Activated gamma-delta T cell treated with Interleukin-2 at 50 U/mL for 16 hours (primary cell): Measurements from ENCODE around the gene KIAA1755.
"Not testable (repeated sequence)": the region's sequence is repeated elsewhere in the genome, so short reads cannot be mapped to it uniquely, and the experiment has no call there.

ENCODE experiments used
- DNase-seq: peaks from one replicate; pipeline ENCODE4 v3.0.0-alpha.2; 2020

Gene KIAA1755

DNA sequence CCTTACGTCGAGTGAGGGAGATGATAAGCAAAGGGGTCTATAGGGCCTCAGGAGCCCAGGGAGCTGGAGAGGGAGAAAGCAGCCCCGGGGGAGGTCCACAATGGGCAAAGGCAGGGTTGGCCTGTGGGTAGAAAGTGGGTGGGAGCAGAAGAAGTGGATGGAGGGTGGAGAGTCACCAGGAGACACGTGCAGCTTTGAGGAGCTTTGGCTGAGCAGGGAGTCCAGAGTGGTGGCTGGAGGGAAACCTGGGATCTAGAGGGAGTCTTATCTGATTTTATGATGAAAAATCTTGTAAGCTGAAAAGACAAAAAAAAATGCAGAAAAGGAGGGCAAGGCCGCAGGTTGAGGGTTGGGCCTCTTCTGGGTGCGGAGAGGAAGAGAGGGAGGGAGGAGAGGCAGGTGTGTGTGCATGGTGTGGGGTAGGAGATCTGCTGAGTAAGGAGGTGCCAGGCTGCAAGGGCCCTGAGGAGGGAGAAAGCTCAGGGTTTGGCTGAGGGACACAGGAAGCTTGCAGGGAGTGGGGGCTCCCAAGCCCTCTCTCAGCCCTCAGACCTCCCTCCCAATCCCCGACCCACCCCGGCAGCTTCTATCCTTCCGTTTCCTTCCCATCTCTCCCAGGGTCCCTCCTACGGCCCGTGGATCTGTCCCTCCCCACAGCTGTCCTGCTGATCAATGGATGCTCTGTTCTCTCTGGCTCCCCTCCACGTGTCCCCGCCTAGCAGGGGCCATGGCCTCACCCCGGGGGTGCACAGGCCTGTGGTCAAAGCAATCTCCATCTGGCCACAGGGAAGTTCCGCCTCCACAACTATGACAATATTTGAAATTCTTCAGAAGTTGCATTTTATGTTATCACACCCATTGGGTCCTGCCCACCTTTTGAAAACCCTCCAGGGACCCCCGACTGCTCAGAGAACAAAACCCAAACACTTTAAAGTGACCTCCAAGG lies 26.3 kb upstream of the KIAA1755 start:
- no peak for DNase-seq

DNA sequence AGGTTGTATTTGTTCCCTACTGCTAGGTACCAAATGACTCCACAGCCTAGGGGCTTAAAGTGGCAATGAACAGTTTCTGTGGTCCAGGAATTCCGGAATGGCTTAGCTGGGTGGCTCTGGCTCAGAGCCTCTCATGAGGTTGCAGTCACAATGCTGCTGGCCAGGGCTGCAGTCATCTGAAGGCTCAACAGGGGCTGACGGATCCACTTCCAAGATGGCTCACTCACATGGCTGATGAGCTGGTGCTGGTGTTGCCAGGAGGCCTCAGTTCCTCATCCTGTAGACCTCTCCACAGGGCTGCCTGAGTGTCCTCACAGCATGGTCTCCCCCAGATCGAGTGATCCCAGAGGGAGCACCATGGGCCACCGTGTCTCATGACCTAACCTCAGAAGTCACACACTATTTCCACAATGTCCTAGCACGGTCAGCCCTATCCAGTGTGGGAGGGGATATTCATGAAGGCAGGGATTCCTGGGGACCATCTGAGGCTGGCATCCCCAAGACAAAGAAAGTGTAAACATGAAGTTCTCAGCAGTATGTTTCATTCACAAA lies 24.4 kb upstream of the KIAA1755 start:
- no peak for DNase-seq

DNA sequence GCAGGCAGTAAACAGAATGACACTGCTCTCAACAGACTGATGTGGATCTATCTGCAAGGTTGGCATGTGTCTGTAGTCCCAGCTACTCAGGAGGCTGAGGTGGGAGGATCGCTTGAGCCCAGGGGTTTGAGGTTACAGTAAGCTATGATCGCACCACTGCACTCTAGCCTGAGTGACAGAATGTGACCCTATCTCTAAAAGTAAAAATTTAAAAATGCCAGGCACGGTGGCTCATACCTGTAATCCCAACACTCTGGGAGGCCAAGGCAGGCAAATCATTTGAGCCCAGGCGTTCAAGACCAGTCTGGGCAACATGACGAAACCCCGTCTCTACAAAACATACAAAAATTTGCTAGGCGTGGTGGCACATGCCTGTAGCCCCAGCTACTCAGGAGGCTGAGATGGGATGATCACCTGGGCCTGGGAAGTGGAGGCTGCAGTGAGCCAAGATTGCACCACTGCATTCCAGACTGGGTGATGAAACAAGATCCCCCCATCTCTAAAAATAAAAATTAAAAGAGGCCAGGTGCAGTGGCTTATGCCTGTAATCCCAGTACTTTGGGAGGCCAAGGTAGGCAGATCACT lies 23.6 kb upstream of the KIAA1755 start:
- DNase-seq, result not testable (repeated sequence)

DNA sequence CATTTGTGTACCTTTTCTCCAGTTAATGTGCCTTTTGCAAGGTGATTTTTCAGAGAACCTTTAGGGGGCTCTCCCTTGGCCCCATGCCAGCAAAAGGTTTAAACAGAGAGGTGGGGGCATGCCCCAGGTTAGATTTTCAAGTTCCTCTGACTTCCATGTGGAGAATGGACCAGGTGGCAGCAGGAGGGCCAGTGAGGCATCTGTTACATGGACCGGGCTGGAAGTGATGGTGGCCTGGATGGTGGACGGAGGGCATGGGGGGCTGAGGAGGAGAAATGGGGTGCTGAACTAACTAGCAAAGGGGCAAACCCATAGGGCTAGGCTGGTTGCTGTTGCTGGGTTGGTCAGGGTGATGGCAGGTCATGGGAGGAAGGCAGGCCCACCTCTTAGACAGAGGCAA lies 22.7 kb upstream of the KIAA1755 start:
- no peak for DNase-seq

DNA sequence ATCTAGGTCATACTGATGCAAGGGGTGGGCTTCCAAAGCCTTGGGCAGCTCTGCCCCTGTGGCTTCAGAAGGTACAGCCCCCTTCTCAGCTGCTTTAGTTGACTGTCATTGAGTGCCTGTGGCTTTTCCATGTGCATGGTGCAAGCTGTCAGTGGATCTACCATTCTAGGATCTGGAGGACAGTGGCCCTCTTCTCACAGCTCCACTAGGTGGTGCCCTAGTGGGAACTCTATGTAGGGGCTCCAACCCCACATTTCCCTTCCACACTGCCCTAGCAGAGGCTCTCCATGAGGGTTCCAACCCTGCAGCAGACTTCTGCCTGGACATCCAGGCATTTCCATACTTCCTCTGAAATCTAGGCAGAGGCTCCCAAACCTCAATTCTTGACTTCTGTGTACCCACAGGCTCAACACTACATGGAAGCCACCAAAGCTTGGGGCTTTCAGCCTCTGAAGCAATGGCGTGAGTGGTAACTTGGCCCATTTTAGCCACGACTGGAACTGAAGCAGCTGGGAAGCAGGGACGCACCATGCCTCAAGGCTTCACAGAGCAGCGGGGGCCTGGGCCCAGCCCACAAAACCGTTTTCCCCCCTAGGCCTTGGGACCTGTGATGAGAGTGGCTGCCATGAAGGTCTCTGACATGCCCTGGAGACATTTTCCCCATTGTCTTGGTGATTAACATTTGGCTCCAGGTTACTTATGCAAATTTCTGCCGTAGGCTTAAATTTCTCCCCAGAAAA lies 20.8 kb upstream of the KIAA1755 start:
- DNase-seq, result not testable (repeated sequence)

DNA sequence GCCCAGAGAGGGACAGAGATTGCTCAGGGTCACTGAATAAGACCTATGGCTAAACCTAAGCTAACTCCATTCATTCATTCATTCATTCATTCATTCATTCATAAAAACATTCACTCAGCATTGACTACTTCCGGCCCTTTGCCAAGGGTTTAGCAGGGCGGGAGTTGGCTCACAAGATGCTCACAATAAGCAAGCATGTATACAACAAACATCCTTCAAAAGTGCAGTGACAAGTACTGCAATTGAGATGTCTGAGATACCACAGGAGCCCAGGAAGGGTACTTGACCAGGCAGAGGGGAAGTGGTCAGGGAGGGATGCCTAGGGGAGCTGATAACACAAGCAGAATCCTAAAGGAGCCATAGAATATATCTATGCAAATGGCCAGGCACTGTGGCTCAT lies 18.2 kb upstream of the KIAA1755 start:
- no peak for DNase-seq

DNA sequence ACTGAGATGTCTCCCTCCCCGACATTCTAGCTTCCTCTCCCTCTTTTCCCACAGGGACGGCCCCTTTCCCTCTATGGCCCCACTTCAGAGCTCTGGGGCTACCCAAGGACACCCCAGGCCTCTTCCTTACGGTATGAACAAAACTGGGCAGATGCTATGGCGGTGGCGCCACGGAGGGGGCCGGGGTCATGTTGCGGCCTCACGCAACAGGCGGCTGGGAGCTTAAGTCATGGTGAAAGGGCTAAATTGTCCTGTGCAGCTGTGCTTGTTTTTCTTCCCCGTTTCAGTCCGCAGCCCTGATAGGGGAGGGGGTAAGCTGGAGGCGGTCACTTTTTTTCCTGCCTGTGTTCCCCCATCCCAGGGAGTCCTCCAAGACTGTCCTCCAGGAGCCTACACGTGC lies 17.6 kb upstream of the KIAA1755 start:
- DNase-seq, result no peak

DNA sequence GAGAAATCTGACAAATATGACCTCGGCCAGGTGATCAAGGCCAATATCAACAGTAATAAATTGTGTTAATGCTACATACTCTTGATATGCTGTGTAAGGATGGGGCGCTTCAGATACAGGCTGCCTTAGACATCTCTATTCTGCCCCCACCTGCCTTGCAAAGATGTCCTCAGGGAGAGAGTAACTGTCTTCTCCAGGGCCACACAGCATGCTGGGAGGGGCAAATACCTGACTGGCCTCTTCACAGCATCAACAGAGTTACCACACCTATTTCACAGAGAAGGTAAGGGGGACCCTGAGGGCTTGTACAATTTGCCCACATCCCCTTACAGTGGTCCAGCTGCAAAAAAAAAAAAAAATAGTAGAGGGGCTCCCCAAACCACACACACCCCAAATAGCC lies 17.2 kb upstream of the KIAA1755 start:
- no peak for DNase-seq

DNA sequence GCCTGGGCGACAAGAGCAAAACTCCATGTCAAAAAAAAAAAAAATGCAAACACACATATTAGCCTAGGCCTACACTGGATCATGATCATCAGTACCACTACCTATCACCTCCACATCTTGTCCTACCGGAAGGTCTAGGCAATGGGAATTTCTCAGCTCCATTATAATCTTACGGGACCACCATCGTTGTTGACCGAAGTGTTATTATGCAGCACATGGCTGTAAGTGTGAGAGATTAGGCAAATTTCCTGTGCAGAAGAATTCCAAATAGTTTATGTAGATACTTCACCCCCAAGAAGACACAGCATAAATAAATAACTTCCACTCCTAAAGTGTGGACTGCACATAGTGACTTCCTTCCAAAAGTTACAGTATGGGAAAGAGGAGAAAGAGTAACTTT lies 16.8 kb upstream of the KIAA1755 start:
- no peak for DNase-seq

DNA sequence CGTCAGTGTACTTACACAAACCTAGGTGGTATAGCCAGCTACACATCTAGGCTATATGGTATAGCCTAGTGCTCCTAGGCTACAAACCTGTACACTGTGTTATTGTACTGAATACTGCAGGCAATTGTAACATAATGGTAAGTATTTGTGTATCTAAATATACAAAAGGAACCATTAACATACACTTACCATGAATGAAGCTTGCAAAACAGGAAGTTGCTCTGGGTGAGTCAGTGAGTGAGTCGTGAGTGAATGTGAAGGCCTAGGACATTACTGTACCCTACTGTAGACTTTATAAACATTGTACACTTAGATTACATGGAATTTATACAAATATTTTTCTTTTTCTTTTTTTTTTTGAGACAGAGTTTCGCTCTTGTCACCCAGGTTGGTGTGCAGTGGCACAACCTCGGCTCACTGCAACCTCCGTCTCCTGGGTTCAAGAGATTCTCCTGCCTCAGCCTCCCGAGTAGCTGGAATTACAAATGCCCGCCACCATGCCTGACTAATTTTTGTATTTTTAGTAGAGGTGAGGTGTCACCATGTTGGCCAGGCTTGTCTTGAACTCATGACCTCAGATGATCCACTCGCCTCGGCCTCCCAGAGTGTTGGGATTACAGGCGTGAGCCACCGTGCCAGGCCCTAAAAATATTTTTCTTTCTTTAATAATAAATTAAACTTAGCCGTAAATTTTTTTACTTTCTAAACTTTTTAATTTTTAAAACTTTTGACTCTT lies 15.4 kb upstream of the KIAA1755 start:
- no peak for DNase-seq

DNA sequence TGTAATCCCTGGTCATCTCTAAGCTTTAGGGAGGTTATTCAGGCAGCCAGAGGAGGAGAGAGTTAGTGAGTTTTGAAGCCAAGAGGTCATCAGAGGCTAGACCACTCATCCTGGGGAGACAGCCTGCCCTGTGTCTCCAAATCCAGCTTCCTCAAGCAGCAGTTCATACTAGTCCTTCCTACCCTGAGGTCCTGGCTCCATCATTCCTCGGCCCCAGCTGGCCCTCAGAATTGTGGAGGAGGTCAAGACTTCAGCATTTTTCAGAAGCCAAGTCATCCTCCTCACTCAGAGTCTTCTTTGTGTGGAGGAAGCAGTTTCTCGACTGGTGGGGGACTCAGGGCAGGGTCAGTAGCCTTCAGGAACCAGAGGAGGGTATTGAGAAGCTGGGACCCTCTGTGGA lies 12.4 kb upstream of the KIAA1755 start:
- DNase-seq, result no peak

DNA sequence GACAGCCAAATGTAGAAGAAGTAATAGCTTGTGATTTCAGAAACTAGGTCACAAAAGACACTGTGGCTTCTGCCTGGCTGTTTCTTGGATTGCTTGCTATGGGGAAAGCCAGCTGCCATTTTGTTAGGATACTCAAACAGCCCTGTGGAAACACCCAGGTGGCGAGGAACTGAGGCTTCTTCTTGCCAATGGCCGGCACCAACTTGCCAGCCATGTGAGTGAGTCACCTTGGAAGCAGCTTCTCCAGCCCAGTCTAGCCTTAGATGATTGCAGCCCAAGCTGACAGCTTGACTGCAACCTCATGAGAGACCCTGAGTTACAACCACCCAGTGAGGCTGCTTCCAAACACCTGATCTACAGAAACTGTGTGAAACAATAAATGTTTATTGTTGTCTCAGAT lies 11.9 kb upstream of the KIAA1755 start:
- DNase-seq, result no peak

DNA sequence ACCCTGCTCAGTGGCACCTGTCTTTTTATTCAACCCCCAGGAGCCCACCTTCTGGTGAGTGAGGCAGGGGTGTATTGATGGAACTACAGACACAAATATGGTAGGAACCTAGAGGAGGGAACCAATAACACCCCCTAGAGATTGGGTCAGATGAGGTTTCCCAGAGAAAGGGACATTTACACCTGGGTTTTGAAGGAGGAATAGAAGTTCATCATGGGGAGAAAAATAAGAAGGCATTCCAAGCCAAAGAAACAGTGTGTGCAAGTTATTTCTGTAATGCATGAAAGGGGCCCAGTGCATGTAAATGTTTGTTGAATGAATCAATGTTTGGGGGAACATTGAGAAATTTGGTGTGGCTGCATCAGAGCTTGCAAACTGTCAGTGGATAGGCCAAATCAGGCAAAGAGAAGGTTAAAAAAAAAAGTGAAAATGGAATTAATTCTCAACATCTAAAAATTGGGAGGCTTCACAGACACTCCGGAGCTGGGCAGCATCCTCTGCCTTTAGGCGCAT lies 11.1 kb upstream of the KIAA1755 start:
- no peak for DNase-seq

DNA sequence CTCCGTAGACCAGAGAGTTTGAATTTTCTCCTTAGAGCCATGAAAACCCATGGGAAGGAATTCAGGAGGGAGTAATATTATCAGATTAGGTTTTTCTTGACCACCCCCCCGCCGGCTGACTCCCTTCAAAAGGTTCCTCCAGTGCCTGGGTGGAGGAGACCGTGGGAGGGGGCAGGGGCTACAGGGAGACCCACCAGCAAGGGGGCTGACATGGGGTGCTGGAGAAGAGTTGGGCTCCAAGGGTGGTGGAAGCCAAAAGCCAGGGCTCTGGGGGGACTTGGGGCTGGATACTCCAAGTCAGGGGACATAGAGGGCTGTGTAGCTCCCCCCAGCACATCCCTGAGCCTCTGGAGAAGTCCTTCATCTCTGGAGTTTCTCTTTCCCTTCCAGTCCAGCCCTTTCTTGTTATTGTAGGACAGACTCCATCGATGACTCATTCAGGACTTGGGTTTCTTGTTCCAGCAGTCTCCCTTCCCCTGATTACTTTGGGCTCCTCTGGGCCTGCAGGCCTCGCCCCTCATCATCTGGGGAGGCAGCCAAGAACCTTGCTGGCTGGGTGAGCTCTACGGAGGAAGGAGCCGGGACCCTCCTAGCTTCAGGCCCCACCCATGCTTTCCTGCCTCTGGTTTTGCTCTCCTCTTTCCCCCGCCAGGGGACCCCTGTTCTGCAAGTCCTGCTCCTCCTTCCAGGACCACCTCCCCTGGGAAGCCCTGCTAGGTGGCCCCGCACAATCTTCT lies 10.5 kb upstream of the KIAA1755 start:
- DNase-seq, result no peak

DNA sequence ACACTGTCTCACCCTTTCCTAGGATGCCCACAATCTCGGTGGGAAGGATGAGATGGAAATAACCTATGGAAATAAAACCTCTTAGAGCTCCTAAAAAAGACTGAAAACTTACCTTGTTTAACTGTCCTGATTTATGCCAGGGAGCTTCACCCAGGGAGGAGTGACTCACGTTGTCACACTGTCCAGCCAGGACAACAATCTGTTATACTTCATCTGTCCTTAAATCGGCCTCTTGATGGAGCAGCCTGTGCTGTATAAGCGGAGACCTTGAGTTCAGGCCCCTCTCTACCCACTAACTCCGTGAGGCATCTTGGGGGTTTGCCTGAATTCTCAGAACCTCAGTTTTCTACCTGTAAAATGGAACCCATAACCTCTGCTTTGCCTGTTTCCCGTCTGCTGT lies 9.2 kb upstream of the KIAA1755 start:
- DNase-seq, result no peak

DNA sequence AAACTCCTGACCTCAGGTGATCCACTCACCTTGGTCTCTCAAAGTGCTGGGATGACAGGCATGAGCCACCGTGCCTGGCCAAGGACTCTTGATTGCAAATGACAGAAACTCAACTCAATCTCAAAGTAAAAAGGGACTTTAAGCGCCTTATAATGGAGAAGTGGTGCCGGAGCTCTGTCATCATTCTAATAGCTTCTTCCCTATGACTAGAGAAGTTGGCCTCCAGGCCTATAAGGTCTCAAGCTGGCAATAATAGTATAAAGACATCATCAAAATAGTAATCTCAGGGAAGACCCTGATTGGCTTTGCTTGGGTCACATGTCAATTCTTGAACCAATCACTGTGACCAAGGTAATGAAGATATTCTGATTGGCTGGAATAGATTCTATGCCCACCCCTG lies 8.5 kb upstream of the KIAA1755 start:
- no peak for DNase-seq

DNA sequence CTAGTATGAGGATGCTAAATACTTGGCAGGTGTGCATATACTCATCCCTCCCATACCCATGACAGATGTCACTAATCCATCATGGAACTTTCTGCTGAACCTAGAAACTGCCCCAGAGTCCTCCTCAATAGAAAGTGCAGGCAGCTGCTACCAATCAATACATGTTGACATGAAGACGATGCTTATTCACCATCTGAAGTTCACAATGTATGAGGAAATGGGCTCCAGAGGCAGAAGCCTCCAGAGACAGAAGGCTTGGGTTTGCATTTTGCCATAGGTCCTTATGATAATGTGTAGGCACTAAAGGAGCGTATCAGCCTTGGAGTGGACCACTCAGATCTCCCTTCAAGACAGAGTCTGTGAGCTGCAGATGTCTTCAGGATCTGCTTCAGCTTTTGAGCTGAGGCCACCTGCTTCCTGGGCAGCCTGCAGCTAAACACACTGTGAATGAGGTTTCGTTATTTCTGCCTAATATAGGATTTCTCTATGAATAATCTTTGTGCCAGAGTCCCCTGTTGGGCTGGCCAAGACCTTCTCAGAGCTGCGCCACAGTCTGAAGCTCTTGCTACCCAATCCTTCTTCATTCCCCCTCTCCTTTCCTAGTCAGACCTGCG lies 7.5 kb upstream of the KIAA1755 start:
- DNase-seq, result no peak

DNA sequence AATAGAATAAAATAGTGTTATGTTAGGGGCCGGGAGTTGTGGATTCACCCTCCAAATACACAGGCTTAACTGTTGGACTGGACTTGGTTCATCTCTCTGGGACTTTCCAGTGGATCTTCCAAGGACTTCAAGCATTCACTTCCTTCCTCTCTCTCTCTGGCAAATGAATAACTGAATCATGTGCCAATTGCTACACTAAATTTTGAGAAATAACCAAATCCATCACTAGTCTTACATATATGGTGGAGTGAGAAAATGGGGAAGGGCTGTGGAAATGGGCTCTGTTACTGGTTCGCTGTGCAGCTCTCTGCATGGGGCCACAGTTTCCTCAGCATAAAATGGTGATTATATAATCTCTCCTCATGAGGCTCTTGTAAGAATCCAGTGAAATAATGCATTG lies 6.8 kb upstream of the KIAA1755 start:
- DNase-seq, result no peak

DNA sequence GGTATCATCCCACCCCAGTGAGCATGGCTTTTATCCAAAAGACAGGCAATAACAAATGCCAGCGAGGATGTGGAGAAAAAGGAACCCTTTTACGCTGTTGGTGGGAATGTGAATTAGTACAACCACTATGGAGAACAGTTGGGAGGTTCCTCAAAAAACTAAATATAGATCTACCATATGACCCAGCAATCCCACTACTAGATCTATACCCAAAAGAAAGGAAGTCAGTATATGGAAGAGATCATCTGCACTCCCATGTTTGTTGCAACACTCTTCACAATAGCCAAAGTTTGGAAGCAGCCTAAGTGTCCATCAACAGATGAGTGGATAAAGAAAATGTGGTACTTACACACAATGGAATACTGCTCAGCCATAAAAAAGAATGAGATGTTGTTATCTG lies 5.9 kb upstream of the KIAA1755 start:
- no peak for DNase-seq

DNA sequence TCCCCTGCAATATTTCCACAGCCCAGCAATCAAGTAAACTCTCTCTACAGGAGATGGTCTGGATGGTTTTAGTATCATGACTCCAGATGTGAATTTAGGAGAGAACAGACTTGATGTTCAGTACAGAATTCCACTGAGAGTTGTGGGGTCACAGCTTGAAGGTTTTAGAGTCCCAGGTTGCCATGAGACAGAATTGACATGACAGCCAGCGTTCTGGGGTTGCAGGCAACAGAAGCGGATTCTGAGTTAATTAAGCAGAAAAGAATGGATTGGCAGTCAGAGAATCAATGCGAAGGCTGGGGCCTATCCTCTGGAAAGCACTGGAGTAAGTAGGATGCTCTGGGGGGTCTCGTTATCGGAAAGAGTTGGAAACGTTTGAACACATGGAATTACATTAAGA lies 2.4 kb upstream of the KIAA1755 start:
- no peak for DNase-seq

DNA sequence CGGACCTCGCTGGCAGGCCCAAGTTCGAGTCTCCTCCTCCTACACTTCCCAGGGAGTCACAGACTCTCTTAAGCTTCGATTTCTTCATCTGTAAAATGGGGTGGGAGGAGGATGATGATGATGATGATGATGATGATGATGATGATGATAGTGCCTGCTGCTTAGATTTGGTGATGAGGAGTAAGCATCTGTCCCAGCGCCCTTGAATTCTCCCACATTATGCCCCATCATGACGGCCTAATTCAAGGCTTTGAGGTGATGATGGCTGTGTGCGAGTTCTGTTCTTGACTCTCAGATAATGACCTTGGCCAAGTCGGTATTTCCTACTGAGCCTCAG lies 487 bp upstream of the KIAA1755 start:
- DNase-seq, result no peak

DNA sequence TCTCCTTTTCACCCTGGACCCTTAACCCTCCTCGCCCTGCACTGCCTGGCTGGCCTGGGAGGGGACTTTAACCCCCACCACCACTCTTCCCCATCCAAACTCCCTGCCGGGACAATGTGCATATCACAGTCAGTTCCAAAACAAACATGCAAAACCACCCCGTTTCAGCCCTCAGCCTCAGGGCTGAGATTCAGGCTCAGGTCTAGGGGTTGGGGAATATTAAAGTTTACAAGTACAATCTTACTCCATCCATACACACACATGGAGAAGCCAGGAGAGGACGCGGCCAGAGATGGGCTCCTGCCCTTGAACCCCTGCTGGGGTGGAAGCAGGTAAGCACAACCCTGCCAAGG lies 534 bp downstream of the KIAA1755 start:
- DNase-seq, result no peak
